Heart left ventricle (tissue), 16 donors: ENCODE results near the gene LRRC32. TPM values are rescaled to one million over a fixed set of nuclear protein-coding genes. Genes with fewer than 3 reads are reported as not detected.
A peak's percentile ranks its signal among the peaks of the same experiment; 100 is the strongest.
"Not testable (repeated sequence)": the region's sequence is repeated elsewhere in the genome, so short reads cannot be mapped to it uniquely, and the experiment has no call there.

Experiments
- ATAC-seq, 4 donors: fragments of 200-7000 bp; cut with Tn5 transposase; one replicate each; pipeline ENCODE4 v1.9.1; 2020 to 2022; ENCODE audit warnings: moderate library complexity in 4 of 4, mild to moderate bottlenecking in 3 of 4, moderate number of reproducible peaks in 1 of 4
- DNase-seq, 5 donors: peaks; one replicate each; pipeline ENCODE4 v3.0.0-alpha.2; 2020
- H3K27ac ChIP-seq, 12 donors: fragments of 200-600 bp; sonication (generic) in 4 of 12; one replicate each; pipeline versions ENCODE4 v1.5.0 to v1.8.0; 2016 to 2022; ENCODE audit warnings: mild to moderate bottlenecking in 2 of 12
- H3K27me3 ChIP-seq, 9 donors: fragments of 200-600 bp; sonication (generic) in 2 of 9; one replicate each; pipeline versions ENCODE4 v1.5.1 to v1.8.0; 2016 to 2022; ENCODE audit warnings: mild to moderate bottlenecking in 3 of 9
- H3K36me3 ChIP-seq, 9 donors: fragments of 200-600 bp; sonication (generic) in 2 of 9; one replicate each; pipeline versions ENCODE4 v1.5.0 to v1.8.0; 2018 to 2022; ENCODE audit warnings: mild to moderate bottlenecking in 2 of 9
- H3K4me1 ChIP-seq, 12 donors: fragments of 200-600 bp; sonication (generic) in 4 of 12; one replicate each; pipeline versions ENCODE4 v1.5.0 to v1.8.0; 2016 to 2022; ENCODE audit warnings: mild to moderate bottlenecking in 3 of 12
- H3K4me3 ChIP-seq, 12 donors: fragments of 200-600 bp; sonication (generic) in 4 of 12; one replicate each; pipeline versions ENCODE4 v1.5.0 to v1.8.0; 2017 to 2022; ENCODE audit warnings: mild to moderate bottlenecking in 9 of 12, moderate library complexity in 4 of 12
- H3K9me3 ChIP-seq, 12 donors: fragments of 200-600 bp; sonication (generic) in 4 of 12; one replicate each; pipeline versions ENCODE4 v1.5.0 to v1.8.0; 2016 to 2022; ENCODE audit warnings: mild to moderate bottlenecking in 1 of 12
- CTCF ChIP-seq, 12 donors: fragments of 200-600 bp; sonication (generic) in 4 of 12; IDR thresholded peaks; one replicate each; pipeline versions ENCODE4 v1.5.0 to v1.8.0; 2018 to 2022; ENCODE audit warnings: antibody characterized with exemption in 12 of 12, mild to moderate bottlenecking in 5 of 12
- POLR2A ChIP-seq, 2 donors: fragments of 450-650 bp; IDR thresholded peaks; one replicate each; pipeline ENCODE4 v1.6.1; 2017; ENCODE audit warnings: antibody characterized with exemption in 2 of 2, mild to moderate bottlenecking in 2 of 2, moderate library complexity in 2 of 2
- WGBS, 4 donors: extraction: QIAGEN DNeasy Blood & Tissue Kit in 2 of 4; methylation state at CpG; one replicate each; pipeline versions ENCODE4 v1.1.5 to v1.1.7; 2013 to 2018; 5-methylcytosine and 5-hydroxymethylcytosine counted together
- intact Hi-C, 10 donors: fragments of 100-400 bp; cut with DNase I; formaldehyde crosslinking; loops; one replicate each; pipeline versions ENCODE4 v1.11.1 to v1.14.2; 2022
- polyA plus RNA-seq, 2 donors: library from polyadenylated mRNA; stranded (reverse); fragments of 200-250 nt; gene quantifications; one replicate each; pipeline ENCODE4 v1.2.3, GENCODE V29; 2013
- total RNA-seq, 9 donors: library from RNA; depleted of rRNA in 2 of 9; stranded (reverse); fragments of >200 nt in 2 of 9; fragmentation: NEBNext Ultra II Directional in 3 of 9; extraction: Animal tissue kit (Norgen Biotek cat#: 25700) in 3 of 9; gene quantifications; one replicate each; pipeline versions ENCODE4 v1.1.0 to v1.2.4, GENCODE V29; 2016 to 2023
- donor health status: ischemic (EF 13 %, LVEDD 7.1; RV severe dilation, severe dysfunction).
- donor health status: healthy with polysubstance abuse.
- donor health status: DM: no; HTN: yes; CAD: no.
- donor health status: DM: no; HTN: no; CAD: no.
- donor health status: ischemic (EF 25% LVEDD 6.9; RV normal size, moderate dysfunction).
- donor health status: ischemic (EF 25% LVEDD 5.7; RV mildly dilated, moderate dysfunction).
- donor health status: healthy.
- donor health status: DM: yes; HTN: yes; CAD: no.
- donor health status: ischemic (EF 35%, LVEDD 5.7; RV mildly dilated, moderate dysfunction).
- donor health status: nonischemic (EF 11% LVEDD 7.7; RV severe dilation, severe dysfunction).
- donor health status: DM: yes; HTN: yes; CAD: no.
- donor health status: PGD.
- donor health status: ischemic (EF 29% LVEDD 5.4; RV normal size, mild dysfunction).
- donor health status: nonischemic (EF 23%, LVEDD 6.1; RV moderate dilation, normal function).

The LRRC32 gene
- total and polyA plus RNA-seq, 11 donors, result 20.1 to 79.0 (median 44.6) TPM

GRCh38 chr11:76620489-76620888, 50.1 kb downstream of the LRRC32 start:
- no peak overlapping the region for H3K27ac ChIP-seq
- intact Hi-C loops, result no loop called here
- TF ChIP-seq CTCF (IDR thresholded peaks at IDR 0.05) (no peak), POLR2A (IDR thresholded peaks at IDR 0.05) (no peak)
- peak in 1 of 5 donors; percentile 1 for DNase-seq
- no peak for ATAC-seq
- peaks cover 0 to 13% (median 0%) of the 10 kb centered on the region in 12 donors for H3K9me3 ChIP-seq
- peaks cover 0 to 24% (median 17%) of the 10 kb centered on the region in 12 donors for H3K4me1 ChIP-seq
- no peak overlapping the region for H3K4me3 ChIP-seq
- no peaks in the 10 kb centered on the region for H3K27me3 ChIP-seq
- no peaks in the 10 kb centered on the region for H3K36me3 ChIP-seq
- WGBS, 4 donors, result 96 to 99% (median 97%) methylated on average over 2 of the region's 2 CpGs

DNA sequence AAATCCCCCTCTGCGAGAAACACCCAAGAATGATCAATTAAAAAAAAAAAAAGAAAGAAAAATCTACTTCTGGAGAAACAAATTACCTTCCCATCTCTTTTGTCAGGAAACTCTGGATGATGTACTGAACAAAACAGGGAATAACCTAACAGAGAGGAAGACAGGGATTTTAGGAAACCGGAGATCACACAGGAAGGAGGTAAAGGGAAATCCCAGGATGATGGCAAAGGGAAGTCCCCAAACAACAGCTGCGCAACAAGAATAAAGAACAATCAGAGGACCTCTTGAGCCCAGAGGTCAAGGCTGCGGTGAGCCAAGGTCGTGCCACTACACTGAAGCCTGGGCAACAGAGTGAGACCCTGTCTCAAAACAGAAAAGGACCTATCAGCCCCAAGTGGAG, 50.7 kb downstream of the LRRC32 start:
- H3K27me3 ChIP-seq, H3K36me3 ChIP-seq, H3K27ac ChIP-seq, H3K9me3 ChIP-seq, H3K4me3 ChIP-seq, ATAC-seq, DNase-seq: not testable (repeated sequence)
- intact Hi-C loops, result loop anchor here in 1 of 10 donors (5.0 kb wide), 1 partner anchor 48 kb away; no protein-coding TSS in a partner anchor
- WGBS, 4 donors, result 27 to 79% (median 73%) methylated on average over 1 to 5 of the region's 5 CpGs
- H3K4me1 ChIP-seq, result peaks cover 0 to 31% (median 23%) of the 10 kb centered on the region in 12 donors

DNA sequence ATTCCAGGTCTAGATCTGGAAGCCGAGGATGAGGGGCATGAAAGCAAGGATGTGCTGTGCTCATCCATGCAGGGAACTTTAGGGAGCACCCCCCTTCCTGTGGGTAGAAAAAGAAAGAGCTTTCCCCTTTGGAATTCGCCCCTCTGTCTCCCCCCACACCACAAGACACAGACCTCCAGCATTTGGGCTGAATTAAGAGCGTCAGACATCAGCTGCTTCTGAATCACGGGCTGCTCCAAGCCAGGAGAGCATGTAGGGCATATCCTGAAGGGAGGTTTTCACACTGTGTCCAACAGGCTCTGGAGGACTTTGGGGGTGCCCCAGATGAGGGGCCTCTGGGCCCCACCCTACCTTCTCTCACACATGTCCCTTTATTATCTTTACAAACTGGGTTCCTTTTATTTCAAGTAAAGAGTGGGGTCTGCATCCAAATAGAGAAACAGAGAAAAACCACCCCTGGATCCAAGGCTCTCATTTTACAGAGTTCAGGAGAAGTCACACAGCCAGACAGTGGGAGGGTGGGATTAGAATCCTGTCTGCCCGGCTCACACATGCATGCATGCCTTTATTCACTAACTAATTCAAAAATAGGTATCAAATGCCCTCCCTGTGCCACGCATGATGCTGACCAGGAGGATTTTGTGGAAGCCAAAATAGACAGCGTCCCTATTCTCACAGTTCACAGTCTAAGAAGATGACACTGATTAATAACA, 52.8 kb downstream of the LRRC32 start:
- 82 to 91% (median 85%) methylated on average over 7 of the region's 7 CpGs for WGBS, 4 donors
- Histone ChIP-seq H3K27ac (peak overlapping the region in 2 of 12 donors; percentile 34 to 82), H3K4me3 (no peak overlapping the region), H3K27me3 (no peaks in the 10 kb centered on the region), H3K4me1 (peaks cover 3 to 43% (median 35%) of the 10 kb centered on the region in 12 donors), H3K9me3 (peaks cover 0 to 10% (median 0%) of the 10 kb centered on the region in 12 donors), H3K36me3 (no peaks in the 10 kb centered on the region)
- TF ChIP-seq POLR2A (IDR thresholded peaks at IDR 0.05), result no peak
- no peak for TF ChIP-seq CTCF (IDR thresholded peaks at IDR 0.05)
- ATAC-seq (no peak), DNase-seq (peak in 1 of 5 donors; percentile 7)
- intact Hi-C loops, result loop anchor here in 1 of 10 donors (5.0 kb wide), 1 partner anchor 50 kb away; no protein-coding TSS in a partner anchor

- peaks cover 3 to 40% (median 35%) of the 10 kb centered on the region in 12 donors for H3K4me1 ChIP-seq
- peaks cover 0 to 10% (median 0%) of the 10 kb centered on the region in 12 donors for H3K9me3 ChIP-seq
- H3K4me3 ChIP-seq, result no peak overlapping the region
- no peaks in the 10 kb centered on the region for H3K27me3 ChIP-seq
- H3K36me3 ChIP-seq, result no peaks in the 10 kb centered on the region
- intact Hi-C loops, result loop anchor here in 1 of 10 donors (5.0 kb wide), 1 partner anchor 50 kb away; no protein-coding TSS in a partner anchor
- ATAC-seq (no peak), DNase-seq (peak in 1 of 5 donors; percentile 11)
- TF ChIP-seq CTCF (IDR thresholded peaks at IDR 0.05) (no peak), POLR2A (IDR thresholded peaks at IDR 0.05) (no peak)
- H3K27ac ChIP-seq, result peak overlapping the region in 10 of 12 donors; percentile 70 to 89 (median 79)
- 72 to 81% (median 80%) methylated on average over 10 of the region's 10 CpGs for WGBS, 4 donors
Measured at GRCh38 chr11:76616676-76617552, 53.6 kb downstream of the LRRC32 start.
